HepG2 (cell line): Measurements from ENCODE around the gene COMMD7. TPM values are rescaled to one million over a fixed set of nuclear protein-coding genes. Genes with fewer than 3 reads are reported as not detected.

ENCODE experiments used
- ERF ChIP-seq: IDR thresholded peaks from 2 replicates; pipeline ENCODE4 v1.6.1; 2018; ENCODE audit warnings: missing biosample characterization, missing genetic modification reagents
- HNF4A ChIP-seq: sonication (generic); formaldehyde crosslinking; IDR thresholded peaks from 2 replicates; pipeline ENCODE4 v1.4.0; 2020; ENCODE audit warnings: missing genetic modification reagents
- MAZ ChIP-seq, 2 experiments: sonication (generic) in 1 of 2; formaldehyde crosslinking in 1 of 2; IDR thresholded peaks; 2 replicates each; pipeline versions ENCODE4 v1.5.0 to v1.6.1; 2012 to 2020; ENCODE audit warnings: low read depth in 2 of 2, mild to moderate bottlenecking in 2 of 2, borderline replicate concordance in 1 of 2, improper control_type of control experiment in 1 of 2, low read length in 1 of 2, missing genetic modification reagents in 1 of 2, moderate library complexity in 1 of 2
- MYC ChIP-seq: sonication (generic); formaldehyde crosslinking; IDR thresholded peaks from 2 replicates; pipeline ENCODE4 v1.9.0; 2021; ENCODE audit warnings: missing genetic modification reagents, borderline replicate concordance
- SKI ChIP-seq: fragments of 450-650 bp; IDR thresholded peaks from one replicate; pipeline ENCODE4 v1.6.1; 2018; ENCODE audit warnings: mild to moderate bottlenecking; ENCODE audit not compliant: partially characterized antibody
- SOX6 ChIP-seq, 2 experiments: fragments of 450-650 bp in 1 of 2; sonication (generic) in 1 of 2; formaldehyde crosslinking in 1 of 2; IDR thresholded peaks; 2 replicates each; pipeline versions ENCODE4 v1.4.0 to v1.6.1; 2017 to 2020; ENCODE audit warnings: antibody characterized with exemption in 1 of 2, mild to moderate bottlenecking in 1 of 2, missing genetic modification reagents in 1 of 2
- ZNF292 ChIP-seq: sonication (generic); formaldehyde crosslinking; IDR thresholded peaks from 2 replicates; pipeline ENCODE4 v1.8.1; 2022; ENCODE audit warnings: mild to moderate bottlenecking, low read depth, missing genetic modification reagents, borderline replicate concordance
- ZNF629 ChIP-seq: sonication (generic); formaldehyde crosslinking; conservative IDR thresholded peaks from 2 replicates; pipeline ENCODE4 v1.5.0; 2020; ENCODE audit warnings: missing genetic modification reagents
- polyA plus RNA-seq, 8 experiments: library from polyadenylated mRNA; depleted of rRNA in 3 of 8; stranded (reverse) in 7 of 8; unstranded in 1 of 8; fragments of >200 nt; fragmentation: Illumina TruSeq in 4 of 8; extraction: Trizol in 4 of 8; gene quantifications; 2 replicates each; pipeline versions ENCODE4 v1.2.1 to v1.2.3, GENCODE V29; 2011 to 2016; ENCODE audit warnings: low read depth in 4 of 8, missing spikeins in 1 of 8, mixed read lengths in 1 of 8; ENCODE audit not compliant: insufficient read depth in 1 of 8
- total RNA-seq, 5 experiments: library from RNA; depleted of rRNA; stranded (reverse); fragments of >200 nt; fragmentation: Illumina TruSeq; extraction: Trizol; gene quantifications; 2 replicates each; pipeline ENCODE4 v1.2.3, GENCODE V29; 2016; ENCODE audit warnings: low read depth in 1 of 5
- TF ChIP-seq, protein P1 (sequence below): sonication (generic); formaldehyde crosslinking; IDR thresholded peaks from 2 replicates; pipeline ENCODE4 v1.4.0; 2020; ENCODE audit warnings: low read depth, missing genetic modification reagents
- TF ChIP-seq, protein P2 (sequence below): fragments of 450-650 bp; IDR thresholded peaks from 2 replicates; pipeline ENCODE4 v1.6.1; 2016
- TF ChIP-seq, protein P3 (sequence below): sonication (generic); formaldehyde crosslinking; IDR thresholded peaks from 2 replicates; pipeline ENCODE4 v1.5.1; 2020; ENCODE audit warnings: mild to moderate bottlenecking, missing genetic modification reagents, moderate library complexity

The COMMD7 gene
- total and polyA plus RNA-seq, 2 of the 13 experiments (the other 11 are each of a cell fraction or from before 2014, with no cell fraction given), result 42.1 to 53.3 TPM

DNA sequence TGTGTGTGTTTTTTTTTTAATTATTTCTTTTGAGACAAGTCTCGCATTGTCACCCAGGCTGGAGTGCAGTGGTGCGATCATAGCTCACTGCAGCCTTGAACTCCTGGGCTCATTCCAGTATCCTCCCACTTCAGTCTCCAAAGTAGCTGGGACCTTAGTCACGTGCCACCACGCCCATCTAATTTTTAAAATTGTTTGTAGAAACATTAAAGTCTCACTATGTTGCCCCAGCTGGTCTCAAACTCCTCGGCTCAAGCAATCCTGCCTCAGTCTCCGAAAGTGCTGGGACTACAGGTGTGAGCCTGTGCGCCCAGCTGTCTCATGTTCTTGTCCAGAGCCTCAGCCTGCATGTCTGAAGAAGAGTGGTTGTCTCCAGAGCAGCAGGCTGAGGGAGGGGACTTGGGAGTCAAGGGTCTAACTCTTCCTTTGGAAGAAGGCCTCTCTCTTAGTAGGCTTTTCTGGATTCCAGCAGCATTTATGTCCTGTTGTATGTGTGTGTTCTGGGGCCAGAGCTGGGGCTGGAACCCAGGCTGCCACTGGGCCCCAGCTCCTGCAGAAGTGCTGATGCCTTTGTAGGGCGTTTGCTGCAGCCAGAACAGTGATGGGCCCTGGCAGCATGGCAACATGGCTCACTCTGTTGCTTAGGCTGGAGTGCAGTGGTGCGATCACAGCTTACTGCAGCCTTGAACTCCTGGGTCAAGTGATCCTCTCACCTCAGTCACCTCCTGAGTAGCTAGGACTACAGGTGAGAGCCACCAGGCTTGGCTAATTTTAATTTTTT is 24.3 kb upstream of the COMMD7 start (continued):
- TF ChIP-seq, protein P1, sequence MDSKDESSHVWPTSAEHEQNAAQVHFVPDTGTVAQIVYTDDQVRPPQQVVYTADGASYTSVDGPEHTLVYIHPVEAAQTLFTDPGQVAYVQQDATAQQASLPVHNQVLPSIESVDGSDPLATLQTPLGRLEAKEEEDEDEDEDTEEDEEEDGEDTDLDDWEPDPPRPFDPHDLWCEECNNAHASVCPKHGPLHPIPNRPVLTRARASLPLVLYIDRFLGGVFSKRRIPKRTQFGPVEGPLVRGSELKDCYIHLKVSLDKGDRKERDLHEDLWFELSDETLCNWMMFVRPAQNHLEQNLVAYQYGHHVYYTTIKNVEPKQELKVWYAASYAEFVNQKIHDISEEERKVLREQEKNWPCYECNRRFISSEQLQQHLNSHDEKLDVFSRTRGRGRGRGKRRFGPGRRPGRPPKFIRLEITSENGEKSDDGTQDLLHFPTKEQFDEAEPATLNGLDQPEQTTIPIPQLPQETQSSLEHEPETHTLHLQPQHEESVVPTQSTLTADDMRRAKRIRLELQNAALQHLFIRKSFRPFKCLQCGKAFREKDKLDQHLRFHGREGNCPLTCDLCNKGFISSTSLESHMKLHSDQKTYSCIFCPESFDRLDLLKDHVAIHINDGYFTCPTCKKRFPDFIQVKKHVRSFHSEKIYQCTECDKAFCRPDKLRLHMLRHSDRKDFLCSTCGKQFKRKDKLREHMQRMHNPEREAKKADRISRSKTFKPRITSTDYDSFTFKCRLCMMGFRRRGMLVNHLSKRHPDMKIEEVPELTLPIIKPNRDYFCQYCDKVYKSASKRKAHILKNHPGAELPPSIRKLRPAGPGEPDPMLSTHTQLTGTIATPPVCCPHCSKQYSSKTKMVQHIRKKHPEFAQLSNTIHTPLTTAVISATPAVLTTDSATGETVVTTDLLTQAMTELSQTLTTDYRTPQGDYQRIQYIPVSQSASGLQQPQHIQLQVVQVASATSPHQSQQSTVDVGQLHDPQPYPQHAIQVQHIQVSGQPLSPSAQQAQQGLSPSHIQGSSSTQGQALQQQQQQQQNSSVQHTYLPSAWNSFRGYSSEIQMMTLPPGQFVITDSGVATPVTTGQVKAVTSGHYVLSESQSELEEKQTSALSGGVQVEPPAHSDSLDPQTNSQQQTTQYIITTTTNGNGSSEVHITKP, result no peak
- TF ChIP-seq HNF4A (CRISPR knock-in tag) (peak; percentile 69), SKI (peak; percentile 20), MAZ (IDR thresholded peaks at IDR 0.05; ENCODE audit: borderline replicate concordance, low read depth, low read length) (no peak), MAZ (CRISPR knock-in tag; IDR thresholded peaks at IDR 0.05; ENCODE audit: low read depth) (no peak), ERF (CRISPR knock-in tag) (no peak), MYC (CRISPR knock-in tag) (peak; percentile 32; the same call in 1 of the 2 replicates), ZNF292 (CRISPR knock-in tag) (0 out of 2 replicates have a peak, but pooled peaks have one; percentile 31), SOX6 (IDR thresholded peaks at IDR 0.05) (no peak), SOX6 (CRISPR knock-in tag; IDR thresholded peaks at IDR 0.05) (peak; percentile 30; the same call in 1 of the 2 replicates), ZNF629 (CRISPR knock-in tag) (no peak)
- TF ChIP-seq, protein P2, sequence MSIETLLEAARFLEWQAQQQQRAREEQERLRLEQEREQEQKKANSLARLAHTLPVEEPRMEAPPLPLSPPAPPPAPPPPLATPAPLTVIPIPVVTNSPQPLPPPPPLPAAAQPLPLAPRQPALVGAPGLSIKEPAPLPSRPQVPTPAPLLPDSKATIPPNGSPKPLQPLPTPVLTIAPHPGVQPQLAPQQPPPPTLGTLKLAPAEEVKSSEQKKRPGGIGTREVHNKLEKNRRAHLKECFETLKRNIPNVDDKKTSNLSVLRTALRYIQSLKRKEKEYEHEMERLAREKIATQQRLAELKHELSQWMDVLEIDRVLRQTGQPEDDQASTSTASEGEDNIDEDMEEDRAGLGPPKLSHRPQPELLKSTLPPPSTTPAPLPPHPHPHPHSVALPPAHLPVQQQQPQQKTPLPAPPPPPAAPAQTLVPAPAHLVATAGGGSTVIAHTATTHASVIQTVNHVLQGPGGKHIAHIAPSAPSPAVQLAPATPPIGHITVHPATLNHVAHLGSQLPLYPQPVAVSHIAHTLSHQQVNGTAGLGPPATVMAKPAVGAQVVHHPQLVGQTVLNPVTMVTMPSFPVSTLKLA, result 0 out of 2 replicates have a peak, but pooled peaks have one; percentile 4
- TF ChIP-seq, protein P3, sequence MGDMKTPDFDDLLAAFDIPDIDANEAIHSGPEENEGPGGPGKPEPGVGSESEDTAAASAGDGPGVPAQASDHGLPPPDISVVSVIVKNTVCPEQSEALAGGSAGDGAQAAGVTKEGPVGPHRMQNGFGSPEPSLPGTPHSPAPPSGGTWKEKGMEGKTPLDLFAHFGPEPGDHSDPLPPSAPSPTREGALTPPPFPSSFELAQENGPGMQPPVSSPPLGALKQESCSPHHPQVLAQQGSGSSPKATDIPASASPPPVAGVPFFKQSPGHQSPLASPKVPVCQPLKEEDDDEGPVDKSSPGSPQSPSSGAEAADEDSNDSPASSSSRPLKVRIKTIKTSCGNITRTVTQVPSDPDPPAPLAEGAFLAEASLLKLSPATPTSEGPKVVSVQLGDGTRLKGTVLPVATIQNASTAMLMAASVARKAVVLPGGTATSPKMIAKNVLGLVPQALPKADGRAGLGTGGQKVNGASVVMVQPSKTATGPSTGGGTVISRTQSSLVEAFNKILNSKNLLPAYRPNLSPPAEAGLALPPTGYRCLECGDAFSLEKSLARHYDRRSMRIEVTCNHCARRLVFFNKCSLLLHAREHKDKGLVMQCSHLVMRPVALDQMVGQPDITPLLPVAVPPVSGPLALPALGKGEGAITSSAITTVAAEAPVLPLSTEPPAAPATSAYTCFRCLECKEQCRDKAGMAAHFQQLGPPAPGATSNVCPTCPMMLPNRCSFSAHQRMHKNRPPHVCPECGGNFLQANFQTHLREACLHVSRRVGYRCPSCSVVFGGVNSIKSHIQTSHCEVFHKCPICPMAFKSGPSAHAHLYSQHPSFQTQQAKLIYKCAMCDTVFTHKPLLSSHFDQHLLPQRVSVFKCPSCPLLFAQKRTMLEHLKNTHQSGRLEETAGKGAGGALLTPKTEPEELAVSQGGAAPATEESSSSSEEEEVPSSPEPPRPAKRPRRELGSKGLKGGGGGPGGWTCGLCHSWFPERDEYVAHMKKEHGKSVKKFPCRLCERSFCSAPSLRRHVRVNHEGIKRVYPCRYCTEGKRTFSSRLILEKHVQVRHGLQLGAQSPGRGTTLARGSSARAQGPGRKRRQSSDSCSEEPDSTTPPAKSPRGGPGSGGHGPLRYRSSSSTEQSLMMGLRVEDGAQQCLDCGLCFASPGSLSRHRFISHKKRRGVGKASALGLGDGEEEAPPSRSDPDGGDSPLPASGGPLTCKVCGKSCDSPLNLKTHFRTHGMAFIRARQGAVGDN (CRISPR knock-in tag), result peak; percentile 47
